Uterus (tissue), 4 donors: ENCODE measurements around the gene BIK. TPM values are rescaled to one million over a fixed set of nuclear protein-coding genes. Genes with fewer than 3 reads are reported as not detected.

Experiments used
- DNase-seq, 2 donors: peaks; one replicate each; pipeline ENCODE4 v3.0.0-alpha.2; 2019 to 2020
- H3K27ac ChIP-seq, 2 donors: fragments of 200-600 bp; sonication (generic); 1 replicate in 1 of 2; 2 replicates in 1 of 2; pipeline ENCODE4 v1.5.1; 2016 to 2018
- H3K27me3 ChIP-seq, 2 donors: fragments of 200-600 bp; sonication (generic); one replicate each; pipeline ENCODE4 v1.5.1; 2018 to 2019; ENCODE audit warnings: control low read depth in 1 of 2
- H3K36me3 ChIP-seq, 2 donors: fragments of 200-600 bp; sonication (generic); one replicate each; pipeline ENCODE4 v1.5.1; 2019; ENCODE audit warnings: control low read depth in 1 of 2
- H3K4me1 ChIP-seq, 2 donors: fragments of 200-600 bp; sonication (generic); one replicate each; pipeline ENCODE4 v1.5.1; 2018 to 2019; ENCODE audit warnings: control low read depth in 1 of 2
- H3K4me3 ChIP-seq, 2 donors: fragments of 200-600 bp; sonication (generic); 1 replicate in 1 of 2; 2 replicates in 1 of 2; pipeline ENCODE4 v1.5.1; 2018 to 2019; ENCODE audit warnings: mild to moderate bottlenecking in 1 of 2
- H3K9me3 ChIP-seq, 2 donors: fragments of 200-600 bp; sonication (generic); one replicate each; pipeline ENCODE4 v1.5.1; 2019; ENCODE audit warnings: control low read depth in 1 of 2
- CTCF ChIP-seq, 4 experiments: fragments of 200-600 bp in 2 of 4; fragments of 450-650 bp in 2 of 4; sonication (generic) in 2 of 4; IDR thresholded peaks; one replicate each; pipeline ENCODE4 v1.5.1; 2016 to 2019; ENCODE audit warnings: antibody characterized with exemption in 4 of 4, mild to moderate bottlenecking in 2 of 4, moderate library complexity in 1 of 4
- POLR2A ChIP-seq, 2 donors: fragments of 450-650 bp; IDR thresholded peaks; one replicate each; pipeline ENCODE4 v1.6.1; 2016; ENCODE audit warnings: antibody characterized with exemption in 2 of 2, mild to moderate bottlenecking in 1 of 2, moderate library complexity in 1 of 2
- intact Hi-C: fragments of 100-400 bp; cut with DNase I; formaldehyde crosslinking; loops from one replicate; pipeline ENCODE4 v1.15.1; 2023; ENCODE audit warnings: low total_unique reads
- total RNA-seq, 4 donors: library from RNA; depleted of rRNA in 3 of 4; stranded (reverse); fragments of >200 nt in 3 of 4; gene quantifications; one replicate each; pipeline versions ENCODE4 v1.1.0 to v1.2.4, GENCODE V29; 2014 to 2023
- donor health status: DM: yes; HTN: yes; CAD: no.

The BIK gene
- total RNA-seq, 4 donors from 2014 or later = 0.49 to 0.77 (median 0.76) TPM; not detected in 1

GRCh38 chr22:43114958-43115357, 4.4 kb downstream of the BIK start:
- TF ChIP-seq POLR2A (IDR thresholded peaks at IDR 0.05) (no peak), CTCF (IDR thresholded peaks at IDR 0.05) (no peak)

GRCh38 chr22:43116932-43117331, 6.4 kb downstream of the BIK start:
- TF ChIP-seq CTCF (IDR thresholded peaks at IDR 0.05) (no peak), POLR2A (IDR thresholded peaks at IDR 0.05) (no peak)
- H3K27me3 ChIP-seq = peaks cover 0 to 8% of the 10 kb centered on the region in 2 donors
- intact Hi-C loops = no loop called here

More at GRCh38 chr22:43114958-43115357, 4.4 kb downstream of the BIK start:
- Histone ChIP-seq H3K4me1 (peaks cover 0 to 12% of the 10 kb centered on the region in 2 donors), H3K27ac (no peak overlapping the region), H3K9me3 (no peaks in the 10 kb centered on the region), H3K4me3 (no peak overlapping the region), H3K36me3 (no peaks in the 10 kb centered on the region), H3K27me3 (peaks cover 8 to 14% of the 10 kb centered on the region in 2 donors)
- no peak for DNase-seq
- intact Hi-C loops = loop anchor here (5.0 kb wide), 1 partner anchor 1427 kb away; no protein-coding TSS in a partner anchor

GRCh38 chr22:43118024-43118849, 7.7 kb downstream of the BIK start:
- DNase-seq = no peak
- H3K4me3 ChIP-seq = no peak overlapping the region
- H3K27me3 ChIP-seq = no peaks in the 10 kb centered on the region
- H3K27ac ChIP-seq = no peak overlapping the region
- no peaks in the 10 kb centered on the region for H3K36me3 ChIP-seq
- TF ChIP-seq CTCF (IDR thresholded peaks at IDR 0.05) = no peak
- H3K4me1 ChIP-seq = no peaks in the 10 kb centered on the region
- no peaks in the 10 kb centered on the region for H3K9me3 ChIP-seq
- intact Hi-C loops = no loop called here

More at GRCh38 chr22:43116932-43117331, 6.4 kb downstream of the BIK start:
- no peaks in the 10 kb centered on the region for H3K4me1 ChIP-seq
- no peak overlapping the region for H3K27ac ChIP-seq
- H3K9me3 ChIP-seq = no peaks in the 10 kb centered on the region
- no peak overlapping the region for H3K4me3 ChIP-seq
- H3K36me3 ChIP-seq = no peaks in the 10 kb centered on the region
- DNase-seq = no peak

GRCh38 chr22:43118953-43119458, 8.5 kb downstream of the BIK start:
- TF ChIP-seq POLR2A (IDR thresholded peaks at IDR 0.05) (no peak), CTCF (IDR thresholded peaks at IDR 0.05) (no peak)

GRCh38 chr22:43126501-43127165, 16.1 kb downstream of the BIK start:
- TF ChIP-seq POLR2A (IDR thresholded peaks at IDR 0.05) (no peak), CTCF (IDR thresholded peaks at IDR 0.05) (no peak)
- no peaks in the 10 kb centered on the region for H3K27me3 ChIP-seq
- no peaks in the 10 kb centered on the region for H3K9me3 ChIP-seq
- no peaks in the 10 kb centered on the region for H3K4me1 ChIP-seq
- H3K4me3 ChIP-seq = no peak overlapping the region
- H3K27ac ChIP-seq = no peak overlapping the region
- DNase-seq = no peak
- no peaks in the 10 kb centered on the region for H3K36me3 ChIP-seq
- intact Hi-C loops = no loop called here

More at GRCh38 chr22:43118953-43119458, 8.5 kb downstream of the BIK start:
- no peak overlapping the region for H3K27ac ChIP-seq
- H3K4me3 ChIP-seq = no peak overlapping the region
- no peaks in the 10 kb centered on the region for H3K4me1 ChIP-seq
- no peaks in the 10 kb centered on the region for H3K36me3 ChIP-seq
- intact Hi-C loops = no loop called here
- H3K9me3 ChIP-seq = no peaks in the 10 kb centered on the region
- no peak for DNase-seq
- no peaks in the 10 kb centered on the region for H3K27me3 ChIP-seq
